PC-3 (cell line): ENCODE results near the gene NFIX. TPM values are rescaled to one million over a fixed set of nuclear protein-coding genes. Genes with fewer than 3 reads are reported as not detected.

ENCODE experiments used
- ATAC-seq: fragments of 200-7000 bp; cut with Tn5 transposase; 2 replicates; pipeline ENCODE4 v1.9.1; 2020; ENCODE audit warnings: mild to moderate bottlenecking, moderate library complexity
- BruUV-seq: library from RNA; stranded (reverse); fragments of 400-500 nt; replicated peaks from 2 replicates; lab custom pipeline; 2021; lab: Mats Ljungman, UMichigan
- CTCF ChIA-PET: fragments of 300-600 bp; sonication (Branson Sonifier 250); formaldehyde crosslinking; loops from one replicate; lab custom pipeline; 2022; ENCODE audit warnings: antibody characterized with exemption; lab: Charles Lee
- POLR2A ChIA-PET: fragments of 300-600 bp; sonication (Branson Sonifier 250); formaldehyde crosslinking; loops from one replicate; lab custom pipeline; 2022; ENCODE audit warnings: antibody characterized with exemption; ENCODE audit not compliant: unreplicated experiment; lab: Charles Lee
- DNase-seq: peaks from one replicate; pipeline ENCODE4 v3.0.0-alpha.2; 2015
- H2AFZ ChIP-seq: fragments of 300-600 bp; sonication (generic); 2 replicates; pipeline ENCODE4 v1.6.0; 2016; ENCODE audit warnings: antibody characterized with exemption, low read length
- H3F3A ChIP-seq: fragments of 300-600 bp; sonication (generic); one replicate; pipeline ENCODE4 v1.6.0; 2017; ENCODE audit warnings: antibody characterized with exemption, low read length, control low read depth, mild to moderate bottlenecking; ENCODE audit not compliant: unreplicated experiment
- H3K27ac ChIP-seq: fragments of 300-600 bp; sonication (generic); 2 replicates; pipeline ENCODE4 v1.5.1; 2016; ENCODE audit warnings: mild to moderate bottlenecking, low read length
- H3K27me3 ChIP-seq: fragments of 300-600 bp; sonication (generic); 2 replicates; pipeline ENCODE4 v1.6.1; 2016; ENCODE audit warnings: low read length, mixed read lengths
- H3K36me3 ChIP-seq: fragments of 300-600 bp; sonication (generic); 2 replicates; pipeline ENCODE4 v1.6.1; 2016; ENCODE audit warnings: low read depth, mixed run types, low read length, mixed read lengths
- H3K4me1 ChIP-seq: fragments of 300-600 bp; sonication (generic); 2 replicates; pipeline ENCODE4 v1.5.1; 2016; ENCODE audit warnings: low read length; ENCODE audit not compliant: insufficient read depth
- H3K4me2 ChIP-seq: fragments of 300-600 bp; sonication (generic); 2 replicates; pipeline ENCODE4 v1.6.0; 2016; ENCODE audit warnings: low read length
- H3K4me3 ChIP-seq: fragments of 300-600 bp; sonication (generic); 2 replicates; pipeline ENCODE4 v1.5.1; 2016; ENCODE audit warnings: mild to moderate bottlenecking, low read length, mixed read lengths
- H3K79me2 ChIP-seq: fragments of 300-600 bp; sonication (generic); 2 replicates; pipeline ENCODE4 v1.6.1; 2017; ENCODE audit warnings: low read length, mixed read lengths
- H3K9ac ChIP-seq: fragments of 300-600 bp; sonication (generic); 2 replicates; pipeline ENCODE4 v1.6.0; 2016; ENCODE audit warnings: mild to moderate bottlenecking, low read length
- H3K9me2 ChIP-seq: fragments of 300-600 bp; sonication (generic); replicated peaks from 2 replicates; pipeline ENCODE4 v1.6.1; 2016; ENCODE audit warnings: mixed run types, low read length, mixed read lengths
- H3K9me3 ChIP-seq: fragments of 300-600 bp; sonication (generic); 2 replicates; pipeline ENCODE4 v1.6.1; 2016; ENCODE audit warnings: low read length, mixed read lengths
- H4K20me1 ChIP-seq: fragments of 300-600 bp; sonication (generic); 2 replicates; pipeline ENCODE4 v1.6.1; 2016; ENCODE audit warnings: low read length, mixed read lengths
- EZH2 ChIP-seq: fragments of 300-600 bp; sonication (generic); IDR thresholded peaks from one replicate; pipeline ENCODE4 v1.6.1; 2017; ENCODE audit warnings: antibody characterized with exemption, mild to moderate bottlenecking, low read length; ENCODE audit not compliant: unreplicated experiment
- EZH2phosphoT487 ChIP-seq: fragments of 300-600 bp; sonication (generic); IDR thresholded peaks from 2 replicates; pipeline ENCODE4 v1.6.1; 2018; ENCODE audit warnings: mild to moderate bottlenecking, antibody characterized with exemption, low read length, borderline replicate concordance
- intact Hi-C: fragments of 100-400 bp; cut with micrococcal nuclease; formaldehyde crosslinking; loops from 2 replicates; pipeline ENCODE4 v1.9.0; 2023
- total RNA-seq: library from RNA; depleted of rRNA; stranded (reverse); fragments of >200 nt; gene quantifications from 2 replicates; pipeline ENCODE4 v1.2.3, GENCODE V29; 2014
- TF ChIP-seq, protein P1 (sequence below): fragments of 300-600 bp; sonication (generic); conservative IDR thresholded peaks from 2 replicates; pipeline ENCODE4 v1.5.1; 2017; ENCODE audit warnings: antibody characterized with exemption, low read depth, mild to moderate bottlenecking, low read length

The NFIX gene
- total RNA-seq, 1 experiment from 2014 or later: 43.3 TPM

GRCh38 chr19:13085666-13086065 is 90.4 kb downstream of the NFIX start:
- Histone ChIP-seq H3K9ac (no peak overlapping the region), H3K4me3 (no peak overlapping the region), H3K27me3 (no peaks in the 10 kb centered on the region), H3K4me1 (no peaks in the 10 kb centered on the region), H2AFZ (no peak overlapping the region), H3K36me3 (peaks cover 18% of the 10 kb centered on the region; the same call in 1 of the 2 replicates), H3F3A (no peaks in the 10 kb centered on the region), H3K79me2 (no peaks in the 10 kb centered on the region), H3K27ac (no peak overlapping the region), H3K4me2 (no peak overlapping the region), H4K20me1 (no peaks in the 10 kb centered on the region), H3K9me3 (no peaks in the 10 kb centered on the region), H3K9me2 (no peaks in the 10 kb centered on the region)
- intact Hi-C loops: no loop called here
- ChIA-PET CTCF (no interaction called here), POLR2A (no interaction called here)
- no peak for DNase-seq
- TF ChIP-seq, protein P1, sequence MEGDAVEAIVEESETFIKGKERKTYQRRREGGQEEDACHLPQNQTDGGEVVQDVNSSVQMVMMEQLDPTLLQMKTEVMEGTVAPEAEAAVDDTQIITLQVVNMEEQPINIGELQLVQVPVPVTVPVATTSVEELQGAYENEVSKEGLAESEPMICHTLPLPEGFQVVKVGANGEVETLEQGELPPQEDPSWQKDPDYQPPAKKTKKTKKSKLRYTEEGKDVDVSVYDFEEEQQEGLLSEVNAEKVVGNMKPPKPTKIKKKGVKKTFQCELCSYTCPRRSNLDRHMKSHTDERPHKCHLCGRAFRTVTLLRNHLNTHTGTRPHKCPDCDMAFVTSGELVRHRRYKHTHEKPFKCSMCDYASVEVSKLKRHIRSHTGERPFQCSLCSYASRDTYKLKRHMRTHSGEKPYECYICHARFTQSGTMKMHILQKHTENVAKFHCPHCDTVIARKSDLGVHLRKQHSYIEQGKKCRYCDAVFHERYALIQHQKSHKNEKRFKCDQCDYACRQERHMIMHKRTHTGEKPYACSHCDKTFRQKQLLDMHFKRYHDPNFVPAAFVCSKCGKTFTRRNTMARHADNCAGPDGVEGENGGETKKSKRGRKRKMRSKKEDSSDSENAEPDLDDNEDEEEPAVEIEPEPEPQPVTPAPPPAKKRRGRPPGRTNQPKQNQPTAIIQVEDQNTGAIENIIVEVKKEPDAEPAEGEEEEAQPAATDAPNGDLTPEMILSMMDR: no peak
- no peak for TF ChIP-seq EZH2phosphoT487
- no peak for ATAC-seq
- no TSS peak for BruUV-seq

DNA sequence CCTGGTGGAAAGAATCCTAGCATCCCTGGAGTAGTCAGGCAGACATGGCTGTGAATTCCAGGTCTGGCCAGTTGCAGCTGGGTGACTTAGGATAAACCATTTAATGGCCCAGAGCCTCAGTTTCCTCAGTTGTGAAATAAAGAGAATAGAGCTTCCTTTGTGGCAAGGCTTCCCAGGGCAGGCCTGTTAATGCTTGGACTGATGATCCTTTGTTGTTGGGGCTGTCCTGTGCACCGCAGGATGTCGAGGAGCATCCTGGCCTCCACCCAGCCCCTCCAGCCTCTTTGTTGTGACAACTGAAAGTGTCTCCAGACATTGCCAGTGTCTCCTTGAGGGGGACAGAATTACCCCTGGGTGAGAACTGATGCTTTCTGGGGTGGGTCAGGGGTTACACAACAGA is 91.1 kb downstream of the NFIX start:
- Histone ChIP-seq H3K9ac (no peak overlapping the region), H2AFZ (no peak overlapping the region), H3K79me2 (no peaks in the 10 kb centered on the region), H3K4me3 (no peak overlapping the region), H3F3A (no peaks in the 10 kb centered on the region), H3K27ac (no peak overlapping the region), H3K9me3 (no peaks in the 10 kb centered on the region), H4K20me1 (no peaks in the 10 kb centered on the region), H3K9me2 (no peaks in the 10 kb centered on the region), H3K4me2 (no peak overlapping the region), H3K4me1 (no peaks in the 10 kb centered on the region), H3K36me3 (peaks cover 18% of the 10 kb centered on the region; the same call in 1 of the 2 replicates), H3K27me3 (no peaks in the 10 kb centered on the region)
- DNase-seq: no peak
- TF ChIP-seq EZH2 (no peak), EZH2phosphoT487 (no peak)
- TF ChIP-seq, protein P1: no peak
- intact Hi-C loops: no loop called here
- ChIA-PET CTCF (no interaction called here), POLR2A (no interaction called here)
- ATAC-seq: no peak
- no TSS peak for BruUV-seq

GRCh38 chr19:13087295-13087694 is 92.0 kb downstream of the NFIX start:
- no peak for TF ChIP-seq EZH2phosphoT487
- TF ChIP-seq, protein P1: no peak
- no peaks in the 10 kb centered on the region for H3K27me3 ChIP-seq
- H3K27ac ChIP-seq: no peak overlapping the region
- intact Hi-C loops: no loop called here
- BruUV-seq: no TSS peak
- no peaks in the 10 kb centered on the region for H3K9me2 ChIP-seq
- peaks cover 11% of the 10 kb centered on the region; the same call in 1 of the 2 replicates for H3K36me3 ChIP-seq
- no peak overlapping the region for H3K4me3 ChIP-seq
- H4K20me1 ChIP-seq: no peaks in the 10 kb centered on the region
- H3K79me2 ChIP-seq: no peaks in the 10 kb centered on the region
- H2AFZ ChIP-seq: no peak overlapping the region
- no peaks in the 10 kb centered on the region for H3K9me3 ChIP-seq
- H3K4me2 ChIP-seq: no peak overlapping the region
- no peaks in the 10 kb centered on the region for H3K4me1 ChIP-seq
- DNase-seq: no peak
- ChIA-PET CTCF (no interaction called here), POLR2A (no interaction called here)
- H3F3A ChIP-seq: no peaks in the 10 kb centered on the region
- ATAC-seq: no peak
- H3K9ac ChIP-seq: no peak overlapping the region
